H1 (cell line): ENCODE measurements around the gene MAP6. TPM values are rescaled to one million over a fixed set of nuclear protein-coding genes. Genes with fewer than 3 reads are reported as not detected.

ENCODE experiments used
- SRF ChIP-seq: IDR thresholded peaks from 2 replicates; pipeline ENCODE4 v1.6.1; 2011; ENCODE audit warnings: mild to moderate bottlenecking, low read depth, low read length, moderate library complexity
- polyA plus RNA-seq, 7 experiments: library from polyadenylated mRNA; depleted of rRNA in 3 of 7; stranded (reverse) in 5 of 7; unstranded in 2 of 7; fragments of >200 nt in 5 of 7; fragments of 200-250 nt in 2 of 7; gene quantifications; 1 replicate in 5 of 7; 2 replicates in 1 of 7; 4 replicates in 1 of 7; pipeline versions ENCODE4 v1.2.1 to v1.2.3, GENCODE V29; 2011 to 2013; ENCODE audit warnings: missing spikeins in 2 of 7, mixed read lengths in 2 of 7
- total RNA-seq: library from RNA; stranded (reverse); fragmentation: NEBNext Ultra II Directional; extraction: Animal tissue kit (Norgen Biotek cat#: 25700); gene quantifications from 2 replicates; pipeline ENCODE4 v1.2.1, GENCODE V29; 2021

Gene MAP6
- total and polyA plus RNA-seq, 2 of the 8 experiments (the other 6 are each of a cell fraction or from before 2014, with no cell fraction given) = 0.54 to 0.89 TPM

- no peak for TF ChIP-seq SRF
These were observed 64.8 kb downstream of the MAP6 start (continued) for GRCh38 chr11:75603791-75604736.
